Measurements from ENCODE around the gene ADAMTS14. TPM values are rescaled to one million over a fixed set of nuclear protein-coding genes. Genes with fewer than 3 reads are reported as not detected.

Gene ADAMTS14
- total RNA-seq, 3 donors from 2014 or later, result 1.8 to 2.1 (median 2.1) TPM

DNA sequence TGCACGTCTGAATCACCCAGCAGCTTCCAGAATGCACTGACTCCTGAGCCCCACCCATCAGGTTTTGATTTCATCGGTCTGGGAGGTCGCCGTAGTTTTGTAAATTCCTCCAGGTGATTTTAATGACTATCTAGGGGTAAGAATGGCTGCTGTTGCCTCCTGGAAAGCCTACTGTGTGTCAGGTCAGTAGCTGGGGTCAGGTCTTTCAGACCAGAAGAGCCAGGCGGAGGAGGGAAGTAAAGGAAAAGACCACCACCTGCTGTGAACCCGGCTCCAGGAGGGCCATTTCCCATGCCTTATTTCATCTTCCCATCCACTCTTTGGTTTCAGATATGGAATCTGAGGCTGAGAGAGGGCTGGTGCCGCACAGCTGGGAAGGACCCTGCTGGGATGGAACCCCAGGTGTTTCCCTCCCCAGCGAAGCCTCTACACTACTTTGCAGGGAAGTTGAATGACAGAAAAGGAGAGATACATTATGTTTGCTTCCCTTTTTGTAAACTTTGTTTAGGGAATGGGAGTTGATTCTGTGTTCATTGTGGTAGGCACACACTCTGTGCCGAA, 19.8 kb downstream of the ADAMTS14 start:
- intact Hi-C loops (cut with DNase I, micrococcal nuclease), result no loop called here
- no peak overlapping the region for H3K4me3 ChIP-seq
- ATAC-seq (no peak), DNase-seq (no peak)
- no peaks in the 10 kb centered on the region for H3K9me3 ChIP-seq
- TF ChIP-seq, protein P1, sequence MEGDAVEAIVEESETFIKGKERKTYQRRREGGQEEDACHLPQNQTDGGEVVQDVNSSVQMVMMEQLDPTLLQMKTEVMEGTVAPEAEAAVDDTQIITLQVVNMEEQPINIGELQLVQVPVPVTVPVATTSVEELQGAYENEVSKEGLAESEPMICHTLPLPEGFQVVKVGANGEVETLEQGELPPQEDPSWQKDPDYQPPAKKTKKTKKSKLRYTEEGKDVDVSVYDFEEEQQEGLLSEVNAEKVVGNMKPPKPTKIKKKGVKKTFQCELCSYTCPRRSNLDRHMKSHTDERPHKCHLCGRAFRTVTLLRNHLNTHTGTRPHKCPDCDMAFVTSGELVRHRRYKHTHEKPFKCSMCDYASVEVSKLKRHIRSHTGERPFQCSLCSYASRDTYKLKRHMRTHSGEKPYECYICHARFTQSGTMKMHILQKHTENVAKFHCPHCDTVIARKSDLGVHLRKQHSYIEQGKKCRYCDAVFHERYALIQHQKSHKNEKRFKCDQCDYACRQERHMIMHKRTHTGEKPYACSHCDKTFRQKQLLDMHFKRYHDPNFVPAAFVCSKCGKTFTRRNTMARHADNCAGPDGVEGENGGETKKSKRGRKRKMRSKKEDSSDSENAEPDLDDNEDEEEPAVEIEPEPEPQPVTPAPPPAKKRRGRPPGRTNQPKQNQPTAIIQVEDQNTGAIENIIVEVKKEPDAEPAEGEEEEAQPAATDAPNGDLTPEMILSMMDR (IDR thresholded peaks at IDR 0.05), result no peak
- no peaks in the 10 kb centered on the region for H3K36me3 ChIP-seq (ENCODE audit: low read depth)
- no peaks in the 10 kb centered on the region for H3K4me1 ChIP-seq (ENCODE audit: low read depth)

DNA sequence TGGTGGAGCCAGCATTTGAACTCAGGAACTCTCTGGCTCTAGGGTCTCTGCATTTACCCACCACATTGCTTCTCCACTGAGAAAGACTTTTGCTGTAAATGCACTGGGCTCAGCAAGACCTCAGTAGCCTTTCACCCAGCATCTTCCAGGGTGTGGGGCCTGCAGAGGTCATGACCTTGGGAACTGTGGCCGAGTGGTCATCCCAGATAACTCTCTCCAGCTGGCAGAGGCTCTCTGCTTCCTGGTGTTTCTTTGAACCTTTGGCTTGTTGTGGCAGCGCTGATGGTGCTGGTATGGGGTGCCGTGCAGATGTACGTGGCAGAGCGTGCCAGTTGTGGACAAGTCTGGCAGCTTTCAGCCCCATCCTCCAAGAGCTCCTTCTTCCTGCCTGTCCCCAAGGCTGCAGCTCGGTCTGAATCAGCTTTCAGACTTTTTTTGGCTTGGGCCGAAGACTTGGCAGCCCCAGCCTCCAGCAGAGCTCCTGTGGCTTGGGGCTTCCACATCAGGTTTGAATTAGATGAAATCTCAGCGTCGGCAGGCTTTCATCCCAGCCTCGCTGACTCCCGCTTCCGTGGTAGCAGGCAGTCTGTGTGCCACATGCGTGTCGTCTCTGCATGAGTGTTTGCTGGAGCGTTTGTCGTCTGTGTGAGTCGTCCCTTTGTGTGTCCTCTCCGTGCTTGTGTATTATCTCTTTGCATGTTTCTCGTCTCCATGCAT, 21.5 kb downstream of the ADAMTS14 start:
- Histone ChIP-seq H3K4me1 (ENCODE audit: low read depth) (no peaks in the 10 kb centered on the region), H3K9me3 (no peaks in the 10 kb centered on the region), H3K4me3 (no peak overlapping the region), H3K36me3 (ENCODE audit: low read depth) (no peaks in the 10 kb centered on the region)
- no peak for ATAC-seq
- TF ChIP-seq, protein P1 (IDR thresholded peaks at IDR 0.05), result no peak
- no peak for DNase-seq
- intact Hi-C loops (cut with DNase I, micrococcal nuclease), result no loop called here

DNA sequence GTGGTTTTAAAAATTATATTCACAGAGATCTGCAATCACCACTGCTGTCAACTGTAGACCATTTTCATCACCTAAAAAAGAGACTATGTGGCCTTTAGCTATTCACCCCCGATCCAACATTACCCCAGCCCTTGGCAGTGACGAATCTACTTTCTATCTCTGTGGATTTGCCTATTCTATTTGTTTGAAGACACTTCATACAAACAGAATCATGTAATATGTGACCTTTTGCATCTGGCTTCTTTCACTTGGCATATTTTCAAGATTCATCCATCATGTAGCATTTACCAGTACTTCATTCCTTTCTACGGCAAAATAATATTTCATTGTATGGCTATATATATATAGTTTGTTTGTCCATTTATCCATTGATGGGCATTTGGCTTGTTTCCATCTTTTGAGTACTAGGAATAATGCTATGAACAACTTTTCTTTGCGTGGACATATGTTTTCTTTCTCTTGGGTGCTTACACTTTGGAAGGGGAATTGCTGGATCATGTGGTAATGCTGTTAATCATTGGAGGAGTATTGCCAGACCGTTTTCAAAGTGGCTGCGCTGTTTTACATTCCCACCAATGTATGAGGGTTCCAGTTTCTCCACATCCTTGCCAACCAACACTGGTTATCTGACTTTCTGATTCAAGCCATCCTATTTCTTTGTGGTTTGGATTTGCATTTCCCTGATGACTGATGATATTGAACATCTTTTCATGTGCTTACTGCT, 22.3 kb downstream of the ADAMTS14 start:
- ATAC-seq (peak; percentile 43), DNase-seq (no peak)
- TF ChIP-seq, protein P1 (IDR thresholded peaks at IDR 0.05), result no peak
- H3K9me3 ChIP-seq, result no peaks in the 10 kb centered on the region
- intact Hi-C loops (cut with DNase I, micrococcal nuclease), result no loop called here
- H3K4me3 ChIP-seq, result no peak overlapping the region
- no peaks in the 10 kb centered on the region for H3K36me3 ChIP-seq (ENCODE audit: low read depth)
- H3K4me1 ChIP-seq (ENCODE audit: low read depth), result no peaks in the 10 kb centered on the region

DNA sequence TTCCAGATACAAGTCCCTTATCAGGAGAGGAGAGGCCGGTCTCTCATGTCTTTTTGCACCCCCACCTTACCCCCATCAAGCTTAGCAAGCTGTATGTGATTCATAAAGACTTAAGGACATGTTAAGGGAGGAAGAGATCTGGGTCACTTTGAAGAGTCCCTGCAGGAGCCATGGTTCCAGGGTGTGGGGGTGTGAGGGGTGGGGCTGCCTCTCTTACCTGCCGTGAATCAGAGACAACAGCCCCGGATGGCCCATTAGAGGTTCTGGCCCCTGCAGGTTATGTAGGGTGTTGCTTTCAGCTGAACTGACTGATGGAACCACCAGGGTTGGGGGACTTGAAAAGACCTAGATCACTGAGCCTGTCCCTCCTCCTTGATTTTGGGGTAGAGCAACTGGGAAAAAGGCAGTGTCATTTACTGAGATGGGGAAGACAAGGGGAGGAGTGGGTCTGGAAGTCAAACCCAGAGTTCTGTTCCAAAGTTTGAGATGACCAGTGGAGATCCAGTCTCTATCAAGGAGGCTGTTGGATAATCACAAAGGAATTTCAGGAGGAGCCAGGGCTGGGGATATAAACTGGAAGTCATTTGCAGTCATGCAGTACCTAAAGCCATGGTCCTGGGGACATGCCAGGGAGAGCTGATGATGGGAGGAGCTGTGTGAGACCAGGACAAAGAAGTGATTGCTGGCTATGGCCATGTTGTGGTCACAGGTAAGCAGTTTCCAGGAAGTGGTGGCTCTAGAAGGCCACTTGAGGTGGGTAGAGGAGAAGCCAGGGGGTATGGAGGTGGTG, 23.1 kb downstream of the ADAMTS14 start:
- Histone ChIP-seq H3K36me3 (ENCODE audit: low read depth) (no peaks in the 10 kb centered on the region), H3K4me1 (ENCODE audit: low read depth) (no peaks in the 10 kb centered on the region), H3K4me3 (no peak overlapping the region), H3K9me3 (no peaks in the 10 kb centered on the region)
- TF ChIP-seq, protein P1 (IDR thresholded peaks at IDR 0.05), result no peak
- no peak for ATAC-seq
- DNase-seq, result no peak
- intact Hi-C loops (cut with DNase I, micrococcal nuclease), result no loop called here

DNA sequence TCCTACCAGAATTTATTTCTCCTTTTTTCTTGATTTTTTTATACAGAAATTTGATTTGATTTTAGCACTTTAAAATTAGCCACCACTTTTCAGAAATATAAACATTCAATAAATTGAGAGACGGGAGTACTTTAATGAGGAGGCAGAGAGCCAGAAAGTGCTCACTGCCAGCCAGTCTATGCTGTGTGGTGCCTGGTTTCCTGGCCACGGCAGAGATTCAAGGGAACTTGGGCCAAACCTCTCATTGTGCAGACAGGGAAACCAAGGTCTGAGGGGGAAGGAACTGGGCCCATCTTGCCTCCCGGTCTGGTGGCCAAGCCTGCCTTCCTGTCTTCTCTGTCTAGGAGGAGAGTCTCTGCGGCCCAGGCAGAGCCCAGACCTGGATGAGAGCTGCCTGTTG, 25.9 kb downstream of the ADAMTS14 start:
- H3K9me3 ChIP-seq, result no peaks in the 10 kb centered on the region
- H3K4me3 ChIP-seq, result no peak overlapping the region
- no peaks in the 10 kb centered on the region for H3K4me1 ChIP-seq (ENCODE audit: low read depth)
- DNase-seq, result no peak
- ATAC-seq, result no peak
- TF ChIP-seq, protein P1 (IDR thresholded peaks at IDR 0.05), result no peak
- intact Hi-C loops (cut with DNase I, micrococcal nuclease), result no loop called here
- no peaks in the 10 kb centered on the region for H3K36me3 ChIP-seq (ENCODE audit: low read depth)

All from mucosa of descending colon (tissue), 3 donors.